Gastrocnemius medialis (tissue), 4 donors: ENCODE data around the gene TEX9. TPM values are rescaled to one million over a fixed set of nuclear protein-coding genes. Genes with fewer than 3 reads are reported as not detected.

Experiments
- ATAC-seq, 2 donors: fragments of 150-250 bp; one replicate each; pipeline ENCODE4 v1.9.1; 2016
- DNase-seq, 2 donors: peaks; one replicate each; pipeline ENCODE4 v3.0.0-alpha.2; 2019
- H3K27ac ChIP-seq, 4 donors: fragments of 200-600 bp; sonication (generic); 1 replicate in 1 of 4; 2 replicates in 3 of 4; pipeline ENCODE4 v1.5.1; 2016 to 2018; ENCODE audit warnings: mild to moderate bottlenecking in 2 of 4, moderate library complexity in 1 of 4
- H3K27me3 ChIP-seq, 3 donors: fragments of 200-600 bp; sonication (generic) in 2 of 3; 1 replicate in 1 of 3; 2 replicates in 2 of 3; pipeline versions ENCODE4 v1.5.1 to v1.6.0; 2016 to 2019; ENCODE audit warnings: mild to moderate bottlenecking in 1 of 3, moderate library complexity in 1 of 3
- H3K36me3 ChIP-seq, 2 donors: fragments of 200-600 bp; sonication (generic) in 1 of 2; one replicate each; pipeline ENCODE4 v1.5.1; 2017 to 2018
- H3K4me1 ChIP-seq, 2 donors: fragments of 200-600 bp; sonication (generic) in 1 of 2; one replicate each; pipeline ENCODE4 v1.5.1; 2016 to 2017; ENCODE audit warnings: mild to moderate bottlenecking in 2 of 2
- H3K4me3 ChIP-seq, 4 donors: fragments of 200-600 bp; sonication (generic) in 3 of 4; 1 replicate in 1 of 4; 2 replicates in 3 of 4; pipeline ENCODE4 v1.5.1; 2016 to 2019; ENCODE audit warnings: mild to moderate bottlenecking in 2 of 4
- H3K9me3 ChIP-seq, 3 donors: fragments of 200-600 bp; sonication (generic) in 2 of 3; 1 replicate in 1 of 3; 2 replicates in 2 of 3; pipeline ENCODE4 v1.5.1; 2016 to 2019
- POLR2A ChIP-seq, 2 donors: fragments of 450-650 bp; IDR thresholded peaks; one replicate each; pipeline ENCODE4 v1.6.1; 2017; ENCODE audit warnings: antibody characterized with exemption in 2 of 2, mild to moderate bottlenecking in 2 of 2, moderate library complexity in 2 of 2
- in situ Hi-C, 4 donors: fragments of 200-750 bp; cut with MboI; loops; one replicate each; pipeline versions ENCODE4 v1.15.0 to v1.8.0; 2017; ENCODE audit warnings: low sequenced_read_pairs in 4 of 4
- intact Hi-C: fragments of 100-400 bp; cut with DNase I; formaldehyde crosslinking; loops from one replicate; pipeline ENCODE4 v1.15.1; 2023; ENCODE audit warnings: low total_unique reads
- total RNA-seq, 4 donors: library from RNA; depleted of rRNA; stranded (reverse); fragments of >200 nt; gene quantifications; one replicate each; pipeline versions ENCODE4 v1.1.0 to v1.2.3, GENCODE V29; 2016
- TF ChIP-seq, protein P1 (sequence below), 5 experiments: fragments of 450-650 bp in 3 of 5; fragments of 200-600 bp in 2 of 5; sonication (generic) in 2 of 5; IDR thresholded peaks in 4 of 5; conservative IDR thresholded peaks in 1 of 5; 1 replicate in 4 of 5; 2 replicates in 1 of 5; pipeline ENCODE4 v1.5.1; 2016 to 2019; ENCODE audit warnings: antibody characterized with exemption in 5 of 5, mild to moderate bottlenecking in 3 of 5, moderate library complexity in 3 of 5

Gene TEX9
- total RNA-seq, 4 donors from 2014 or later, result 0.44 TPM; not detected in 3

DNA sequence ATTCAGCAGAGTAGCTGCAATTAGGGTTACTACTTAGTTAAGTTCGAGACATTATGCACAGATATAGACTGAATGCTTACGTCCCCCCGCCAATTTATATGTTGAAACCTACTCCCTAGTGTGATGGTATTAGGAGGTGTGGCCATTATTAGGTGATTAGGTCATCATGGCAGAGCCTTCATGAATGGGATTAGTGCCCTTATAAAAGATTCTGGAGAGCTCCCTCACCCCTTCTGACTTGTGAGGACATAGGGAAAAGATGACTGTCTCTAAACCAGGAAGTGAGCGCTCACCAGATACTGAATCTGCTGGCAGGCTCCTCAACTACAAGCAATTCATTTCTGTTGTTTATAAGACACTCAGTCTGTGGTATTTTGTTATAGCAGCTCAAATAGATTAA, 25.6 kb upstream of the TEX9 start:
- DNase-seq (no peak), ATAC-seq (no peak)
- Histone ChIP-seq H3K9me3 (no peaks in the 10 kb centered on the region), H3K27me3 (no peaks in the 10 kb centered on the region), H3K36me3 (no peaks in the 10 kb centered on the region), H3K4me1 (no peaks in the 10 kb centered on the region), H3K27ac (no peak overlapping the region), H3K4me3 (no peak overlapping the region)
- in situ Hi-C loops, result no loop called here
- intact Hi-C loops, result no loop called here
- TF ChIP-seq, protein P1, sequence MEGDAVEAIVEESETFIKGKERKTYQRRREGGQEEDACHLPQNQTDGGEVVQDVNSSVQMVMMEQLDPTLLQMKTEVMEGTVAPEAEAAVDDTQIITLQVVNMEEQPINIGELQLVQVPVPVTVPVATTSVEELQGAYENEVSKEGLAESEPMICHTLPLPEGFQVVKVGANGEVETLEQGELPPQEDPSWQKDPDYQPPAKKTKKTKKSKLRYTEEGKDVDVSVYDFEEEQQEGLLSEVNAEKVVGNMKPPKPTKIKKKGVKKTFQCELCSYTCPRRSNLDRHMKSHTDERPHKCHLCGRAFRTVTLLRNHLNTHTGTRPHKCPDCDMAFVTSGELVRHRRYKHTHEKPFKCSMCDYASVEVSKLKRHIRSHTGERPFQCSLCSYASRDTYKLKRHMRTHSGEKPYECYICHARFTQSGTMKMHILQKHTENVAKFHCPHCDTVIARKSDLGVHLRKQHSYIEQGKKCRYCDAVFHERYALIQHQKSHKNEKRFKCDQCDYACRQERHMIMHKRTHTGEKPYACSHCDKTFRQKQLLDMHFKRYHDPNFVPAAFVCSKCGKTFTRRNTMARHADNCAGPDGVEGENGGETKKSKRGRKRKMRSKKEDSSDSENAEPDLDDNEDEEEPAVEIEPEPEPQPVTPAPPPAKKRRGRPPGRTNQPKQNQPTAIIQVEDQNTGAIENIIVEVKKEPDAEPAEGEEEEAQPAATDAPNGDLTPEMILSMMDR (IDR thresholded peaks at IDR 0.05 in 4 of 5, conservative IDR thresholded peaks at IDR 0.05 in 1 of 5), result no peak
- TF ChIP-seq POLR2A (IDR thresholded peaks at IDR 0.05), result no peak

DNA sequence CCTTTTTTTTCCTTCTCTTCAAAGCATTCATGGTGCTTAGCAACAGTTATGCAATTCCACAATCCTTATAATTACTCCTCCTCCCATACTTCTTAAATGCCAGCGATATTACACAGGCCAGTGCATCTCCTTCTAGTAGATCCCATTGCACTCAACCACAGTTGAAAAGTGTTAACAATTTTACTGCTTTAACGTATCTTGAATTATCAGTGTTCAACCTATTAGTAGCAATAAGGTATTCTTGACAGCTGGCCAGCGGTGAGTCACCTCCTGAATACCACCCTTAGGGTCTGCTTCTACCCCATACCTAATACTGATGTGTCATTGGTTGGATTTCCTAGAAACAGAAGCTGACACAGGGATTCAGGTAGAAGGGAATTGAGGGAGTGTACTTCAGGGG, 24.0 kb upstream of the TEX9 start:
- ATAC-seq, result no peak
- Histone ChIP-seq H3K9me3 (no peaks in the 10 kb centered on the region), H3K27me3 (no peaks in the 10 kb centered on the region), H3K4me3 (no peak overlapping the region), H3K4me1 (no peaks in the 10 kb centered on the region), H3K27ac (no peak overlapping the region), H3K36me3 (no peaks in the 10 kb centered on the region)
- in situ Hi-C loops (no loop called here), intact Hi-C loops (no loop called here)
- no peak for DNase-seq
- no peak for TF ChIP-seq POLR2A (IDR thresholded peaks at IDR 0.05)
- TF ChIP-seq, protein P1 (IDR thresholded peaks at IDR 0.05 in 4 of 5, conservative IDR thresholded peaks at IDR 0.05 in 1 of 5), result no peak

DNA sequence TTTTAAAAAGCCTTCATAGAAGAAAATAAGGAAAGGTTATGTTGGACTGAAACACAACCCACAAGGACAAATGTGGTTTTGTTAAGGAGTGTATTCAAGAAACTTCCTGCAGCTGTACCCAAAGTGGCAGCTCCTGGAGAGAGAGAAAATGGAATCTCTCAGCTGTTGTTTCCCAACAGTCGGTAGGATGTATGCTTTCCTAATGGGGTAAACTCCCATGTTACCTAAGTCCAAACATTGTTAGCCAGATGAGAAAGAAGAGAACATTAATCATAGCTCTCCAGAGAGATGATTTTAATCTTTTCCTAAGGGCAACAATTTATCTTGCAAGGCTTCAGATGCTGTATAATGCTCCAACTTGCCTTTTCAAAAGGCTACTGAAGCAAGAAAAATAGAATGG, 22.6 kb upstream of the TEX9 start:
- no peak for ATAC-seq
- no peaks in the 10 kb centered on the region for H3K9me3 ChIP-seq
- TF ChIP-seq, protein P1 (IDR thresholded peaks at IDR 0.05 in 4 of 5, conservative IDR thresholded peaks at IDR 0.05 in 1 of 5), result no peak
- TF ChIP-seq POLR2A (IDR thresholded peaks at IDR 0.05), result no peak
- no peaks in the 10 kb centered on the region for H3K4me1 ChIP-seq
- no peak for DNase-seq
- H3K4me3 ChIP-seq, result no peak overlapping the region
- intact Hi-C loops, result no loop called here
- H3K27ac ChIP-seq, result no peak overlapping the region
- in situ Hi-C loops, result no loop called here
- no peaks in the 10 kb centered on the region for H3K27me3 ChIP-seq
- H3K36me3 ChIP-seq, result no peaks in the 10 kb centered on the region

DNA sequence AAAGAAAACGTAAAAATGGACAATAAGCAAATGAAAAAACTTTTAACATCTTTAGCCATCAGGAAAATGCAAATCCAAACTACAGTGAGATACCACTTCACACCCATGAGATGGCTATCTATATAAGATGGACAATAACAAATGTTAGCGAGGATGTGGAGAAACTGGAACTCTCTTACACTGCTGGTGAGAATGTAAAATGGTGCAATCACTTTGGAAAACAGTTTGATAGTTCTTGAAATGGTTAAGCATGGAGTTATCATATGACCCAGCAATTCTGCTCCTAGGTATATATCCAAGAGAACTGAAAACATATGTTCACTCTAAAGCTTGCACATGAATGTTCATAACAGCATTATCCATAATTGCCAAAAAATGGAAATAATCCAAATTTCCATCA, 21.3 kb upstream of the TEX9 start:
- no peaks in the 10 kb centered on the region for H3K36me3 ChIP-seq
- intact Hi-C loops, result no loop called here
- DNase-seq, result no peak
- no peak overlapping the region for H3K4me3 ChIP-seq
- no peaks in the 10 kb centered on the region for H3K4me1 ChIP-seq
- ATAC-seq, result no peak
- no peaks in the 10 kb centered on the region for H3K27me3 ChIP-seq
- H3K27ac ChIP-seq, result no peak overlapping the region
- H3K9me3 ChIP-seq, result no peaks in the 10 kb centered on the region
- TF ChIP-seq, protein P1 (IDR thresholded peaks at IDR 0.05 in 4 of 5, conservative IDR thresholded peaks at IDR 0.05 in 1 of 5), result no peak
- no peak for TF ChIP-seq POLR2A (IDR thresholded peaks at IDR 0.05)
- in situ Hi-C loops, result no loop called here

DNA sequence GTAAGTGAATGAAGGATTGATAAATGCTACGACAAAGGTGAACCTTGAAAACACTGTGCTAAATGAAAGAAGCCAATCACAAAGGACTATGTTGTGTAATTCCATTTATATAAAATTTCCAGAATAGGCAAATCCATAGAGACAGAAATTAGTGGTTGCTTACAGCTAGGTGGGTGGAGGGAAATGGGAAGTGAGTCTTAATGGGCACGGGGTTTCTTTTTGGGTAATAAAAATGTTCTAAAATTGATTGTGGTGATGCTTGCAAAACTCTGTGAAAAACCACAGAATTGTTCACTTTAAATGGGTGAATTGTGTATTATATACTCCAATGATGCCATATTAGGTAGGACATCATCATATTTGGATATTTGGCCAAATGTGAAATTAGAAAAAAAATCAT, 20.9 kb upstream of the TEX9 start:
- Histone ChIP-seq H3K9me3 (no peaks in the 10 kb centered on the region), H3K27me3 (no peaks in the 10 kb centered on the region), H3K4me3 (no peak overlapping the region), H3K36me3 (no peaks in the 10 kb centered on the region), H3K4me1 (no peaks in the 10 kb centered on the region), H3K27ac (no peak overlapping the region)
- in situ Hi-C loops (no loop called here), intact Hi-C loops (no loop called here)
- ATAC-seq (no peak), DNase-seq (no peak)
- TF ChIP-seq, protein P1 (IDR thresholded peaks at IDR 0.05 in 4 of 5, conservative IDR thresholded peaks at IDR 0.05 in 1 of 5), result no peak
- TF ChIP-seq POLR2A (IDR thresholded peaks at IDR 0.05), result no peak
